EL (cell line): ENCODE results near the gene BABAM1.
"Not testable (repeated sequence)": the region's sequence is repeated elsewhere in the genome, so short reads cannot be mapped to it uniquely, and the experiment has no call there.

ENCODE experiments used
- DNase-seq: peaks from one replicate; pipeline ENCODE4 v3.0.0-alpha.2; 2016

The BABAM1 gene

DNA sequence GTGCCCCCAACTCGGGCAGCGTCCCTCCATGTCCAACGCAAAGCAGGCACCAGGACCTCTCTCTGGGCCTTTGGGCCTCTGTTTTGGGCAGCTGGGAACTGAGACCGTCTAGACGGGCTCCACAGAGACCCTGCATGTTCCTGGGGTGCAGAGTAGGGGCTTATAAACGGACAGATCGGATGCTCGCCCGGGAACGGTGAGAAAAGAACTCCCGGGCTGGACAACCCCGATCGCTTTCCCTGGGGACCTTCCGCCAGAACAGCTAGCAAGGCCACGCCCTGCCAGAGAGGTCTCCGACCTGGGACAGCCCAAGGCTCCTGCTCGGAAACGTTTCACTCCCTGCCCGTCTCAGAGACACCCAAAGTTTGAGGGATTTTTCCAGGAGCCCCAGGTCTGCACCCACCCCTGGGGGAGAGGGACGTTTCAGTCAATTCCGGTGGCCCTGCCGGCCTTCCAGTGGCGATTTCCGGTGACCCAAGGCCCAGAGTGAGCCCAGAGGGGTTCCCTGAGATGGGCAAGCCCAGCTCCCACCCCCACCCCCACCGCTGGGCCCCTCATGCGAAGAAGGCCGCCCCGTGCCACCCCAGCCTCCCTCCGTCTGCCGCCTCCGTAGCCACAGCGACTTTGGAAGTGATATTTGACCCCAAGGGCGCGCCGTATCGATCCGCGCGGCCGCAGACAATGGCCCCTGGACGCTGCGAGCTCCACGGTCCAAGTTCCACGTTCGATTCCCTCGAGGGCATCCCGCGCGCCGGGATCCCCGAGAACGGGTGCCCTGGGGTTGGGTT, 23.2 kb upstream of the BABAM1 start:
- DNase-seq = peak; percentile 53

DNA sequence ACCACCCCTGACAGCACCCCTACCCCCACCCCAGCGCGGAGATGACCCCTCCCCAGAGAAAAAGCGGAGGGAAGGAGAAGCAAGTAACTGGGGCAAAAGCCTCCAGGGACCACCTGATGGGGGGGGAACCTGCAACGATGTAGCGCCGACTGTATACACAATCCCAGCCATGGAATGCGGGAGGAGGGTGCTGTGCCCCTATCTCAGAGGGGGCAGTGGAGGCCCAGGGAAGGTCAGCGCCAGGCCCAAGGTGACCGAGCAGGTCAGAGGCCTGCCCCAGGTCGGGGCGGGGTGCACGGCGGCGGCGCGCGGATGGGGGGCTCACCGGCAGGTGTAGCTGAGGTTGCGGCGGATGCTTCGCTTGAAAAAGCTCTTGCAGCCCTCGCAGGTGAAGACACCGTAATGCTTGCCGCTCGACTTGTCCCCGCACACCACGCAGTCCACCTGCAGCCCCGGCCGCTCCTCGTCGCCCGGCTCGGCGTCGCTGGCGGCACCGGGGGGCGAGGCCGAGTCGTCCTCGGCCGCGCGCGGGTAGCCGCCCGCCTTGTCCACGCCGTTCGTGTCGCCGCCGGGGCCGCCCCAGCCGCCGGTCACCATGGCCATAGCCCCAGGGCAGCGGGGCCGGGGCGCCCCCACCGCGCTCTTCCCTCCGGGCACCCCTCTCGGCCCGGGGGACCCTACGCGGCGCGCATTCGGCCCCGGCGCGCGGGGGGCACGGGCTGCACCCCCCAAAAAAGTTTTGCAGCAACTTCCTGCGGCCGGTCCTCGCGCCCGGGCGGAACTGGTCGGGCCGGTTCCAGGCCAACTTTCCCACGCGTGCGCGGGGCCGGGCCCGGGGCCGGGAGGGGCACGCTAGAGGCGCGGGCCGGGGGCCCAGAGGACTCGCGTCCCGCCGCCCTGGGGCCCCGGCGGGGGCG, 22.4 kb upstream of the BABAM1 start:
- no peak for DNase-seq

DNA sequence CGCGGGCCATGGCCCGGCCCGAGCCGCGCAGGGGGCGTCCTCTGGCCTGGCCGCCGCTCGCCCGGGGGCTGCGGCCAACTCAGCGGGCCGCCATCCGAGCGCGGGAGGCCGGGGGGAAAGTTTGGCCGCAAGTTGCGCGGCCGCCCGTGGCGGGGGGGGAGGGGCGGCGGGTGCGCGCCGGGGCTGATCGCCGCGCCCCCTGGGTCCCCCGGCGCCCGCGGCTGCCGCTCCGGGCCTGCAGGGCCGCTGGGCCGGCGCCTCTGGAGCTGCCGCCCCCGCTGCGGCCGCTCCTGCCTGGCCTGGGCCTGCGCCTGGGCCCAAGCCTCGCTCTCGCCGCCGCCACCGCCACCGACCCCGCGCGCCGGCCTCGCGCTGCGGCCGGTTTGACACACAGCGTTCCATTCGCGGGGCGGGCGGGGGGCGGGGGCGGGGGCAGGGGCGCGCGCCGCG, 21.7 kb upstream of the BABAM1 start, which contains the start of gene NR2F6:
TSS of gene NR2F6 (minus strand) at position 385 of the 450 bp plus-strand sequence. CDS start 699 bp downstream, outside the sequence.
- no peak for DNase-seq

DNA sequence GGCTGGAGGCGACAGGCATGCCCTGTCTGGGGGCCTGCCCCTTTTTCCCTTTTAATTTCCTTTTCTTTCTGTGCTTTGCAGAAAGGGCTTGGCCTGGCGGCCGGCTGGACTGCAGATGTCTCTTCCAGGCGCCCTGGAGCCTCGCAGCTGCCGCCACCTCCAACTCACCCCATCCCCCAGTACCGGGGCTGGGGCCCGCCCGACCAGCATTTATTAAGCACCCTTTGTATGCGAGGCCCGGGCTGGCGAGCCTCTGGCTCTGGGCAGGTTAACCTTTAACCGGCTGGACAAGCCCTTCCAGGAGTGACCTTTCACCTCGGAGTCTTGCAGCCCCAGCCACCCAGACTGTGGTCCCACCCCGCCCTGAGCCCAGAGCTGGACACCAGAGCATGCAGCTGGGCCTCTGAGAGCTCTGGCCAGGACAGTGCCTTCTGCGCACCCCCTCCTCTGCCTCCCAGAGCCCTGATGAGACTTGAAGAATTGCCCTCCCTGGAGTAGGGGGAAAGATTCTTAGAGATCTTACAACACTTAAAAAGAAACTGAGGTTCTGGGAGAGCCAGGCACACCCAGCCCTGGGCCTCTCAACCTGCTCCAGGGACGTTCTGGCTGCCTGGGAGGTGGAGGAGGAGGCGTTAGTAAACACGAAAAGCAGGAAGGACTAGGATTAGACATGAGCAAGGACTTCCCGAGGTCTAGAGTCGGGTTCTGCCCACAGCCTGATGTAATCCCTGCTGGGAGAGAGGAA, 20.4 kb upstream of the BABAM1 start:
- DNase-seq = peak; percentile 45

DNA sequence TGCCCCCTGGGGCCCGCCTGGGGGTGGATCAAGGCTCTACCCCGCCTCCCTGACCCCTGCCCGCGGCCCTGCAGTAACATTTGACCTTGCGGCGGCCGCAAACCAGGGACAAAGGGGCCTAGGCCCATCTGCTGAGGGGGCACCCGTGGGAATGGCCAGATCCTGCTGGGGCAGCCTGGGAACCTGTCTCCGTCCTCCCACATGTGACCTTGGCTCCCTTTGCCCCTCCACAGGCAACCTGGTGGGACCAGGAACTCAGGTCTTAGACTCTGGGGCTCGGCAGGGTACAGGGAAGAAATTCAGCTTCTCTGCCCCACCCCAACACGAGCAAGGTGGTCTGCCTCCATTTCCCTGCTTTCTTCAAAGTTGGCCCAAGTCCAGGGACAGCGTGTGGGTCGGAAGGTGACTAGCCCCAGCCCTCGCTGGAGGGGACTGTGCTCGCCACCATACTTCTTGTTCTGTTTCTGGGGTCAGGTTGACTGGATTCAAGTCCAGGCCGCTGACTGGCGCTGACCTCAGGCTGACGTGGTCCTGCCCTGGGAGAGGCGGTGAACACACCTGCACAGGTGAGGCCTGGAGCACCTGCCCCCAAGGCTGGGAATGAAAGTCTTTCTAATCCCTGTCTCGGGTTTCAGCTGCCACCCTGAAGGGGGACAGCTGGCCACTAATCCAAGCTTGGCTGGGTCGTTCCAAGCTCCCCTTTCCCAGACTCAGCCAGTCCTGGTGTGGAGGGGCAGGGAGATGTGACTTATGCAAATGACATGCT, 19.0 kb upstream of the BABAM1 start:
- no peak for DNase-seq

DNA sequence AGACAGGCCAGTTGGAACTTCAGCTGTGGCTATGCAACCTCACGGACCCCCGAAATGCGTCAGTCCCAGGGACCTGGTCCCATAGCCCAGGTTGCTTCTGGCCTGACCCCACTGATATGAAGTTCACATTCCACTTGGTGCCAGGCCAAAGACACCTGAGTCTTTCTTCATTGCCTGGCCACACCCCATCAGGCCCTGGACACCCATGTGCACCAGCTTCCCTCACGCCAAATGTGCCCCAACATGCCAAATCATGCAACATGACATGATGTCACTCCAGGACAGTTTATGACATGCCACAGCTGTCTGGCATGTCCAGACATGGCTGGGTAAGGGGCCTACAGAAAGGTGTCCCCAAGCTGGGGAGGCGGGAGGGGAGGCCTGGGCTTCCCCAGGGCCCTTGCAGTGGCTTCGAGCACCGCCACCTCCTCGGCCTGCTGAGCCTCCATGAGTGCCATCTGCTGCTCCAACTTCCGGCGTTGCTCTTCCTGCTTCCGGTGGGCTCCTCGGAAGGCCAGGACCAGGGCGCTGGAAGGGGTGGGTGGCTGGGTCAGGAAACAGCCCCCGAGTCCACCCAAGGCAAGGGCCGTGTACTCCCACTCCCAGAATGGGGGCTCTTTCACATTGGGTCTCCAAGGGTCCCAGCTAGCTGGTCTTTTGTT, 17.2 kb upstream of the BABAM1 start:
- no peak for DNase-seq

DNA sequence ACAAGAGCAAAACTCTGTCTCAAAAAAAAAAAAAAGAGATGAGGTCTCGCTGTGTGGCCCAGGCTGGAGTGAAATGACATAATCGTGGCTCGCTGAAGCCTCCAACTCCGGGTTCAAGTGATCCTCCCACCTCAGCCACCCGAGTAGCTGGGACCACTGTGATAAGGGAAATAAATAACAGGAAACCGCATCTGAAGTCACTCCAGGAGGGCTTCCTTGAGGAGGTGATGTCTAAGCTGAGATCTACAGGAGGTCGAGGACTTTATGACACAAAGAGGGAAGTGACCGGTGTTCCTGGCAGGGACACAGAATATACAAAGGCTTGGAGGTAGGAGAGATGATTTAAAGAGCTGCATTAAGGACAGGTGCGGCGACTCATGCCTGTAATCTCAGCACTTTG, 12.6 kb upstream of the BABAM1 start:
- DNase-seq = no peak

DNA sequence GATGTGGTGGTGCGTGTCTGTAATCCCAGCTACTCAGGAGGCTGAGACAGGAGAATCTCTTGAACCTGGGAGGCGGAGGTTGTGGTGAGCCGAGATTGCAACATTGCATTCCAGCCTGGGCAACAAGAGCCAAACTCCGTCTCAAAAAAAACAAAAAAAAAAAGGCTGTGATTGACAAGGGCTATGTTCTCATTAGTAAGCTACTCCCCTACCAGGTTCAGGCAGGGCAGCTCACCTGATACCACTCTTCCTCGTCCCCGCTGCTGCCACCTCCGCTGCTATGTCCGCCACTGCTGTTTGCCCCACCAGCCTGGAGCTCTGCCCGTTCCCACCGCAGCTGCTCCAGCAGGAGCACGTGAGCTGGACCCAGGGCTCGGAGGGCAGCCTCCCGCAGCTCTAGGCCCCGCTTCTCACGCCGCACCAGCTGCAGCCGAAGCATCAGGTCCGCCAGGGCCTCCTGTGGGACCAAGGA, 12.1 kb upstream of the BABAM1 start:
- no peak for DNase-seq

DNA sequence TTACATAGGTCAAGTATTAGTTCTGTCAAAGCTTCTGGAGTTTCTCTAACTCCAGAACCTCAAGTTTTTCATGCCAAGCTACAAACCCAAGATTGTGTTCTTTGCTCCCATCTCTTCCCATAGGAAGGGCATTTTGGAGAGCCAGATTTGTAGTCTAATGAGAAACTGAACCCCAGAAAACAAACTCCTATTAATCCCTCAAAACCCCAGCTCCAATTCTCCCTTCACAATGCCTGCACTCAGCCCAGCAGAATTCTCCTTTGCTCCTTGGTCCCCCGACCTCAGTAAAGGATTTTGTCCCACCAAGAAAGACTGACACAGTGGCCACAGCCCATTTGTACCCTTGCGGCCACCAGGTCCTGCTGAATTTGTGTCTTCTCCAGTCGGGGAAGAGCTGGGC, 11.1 kb upstream of the BABAM1 start:
- DNase-seq = no peak

DNA sequence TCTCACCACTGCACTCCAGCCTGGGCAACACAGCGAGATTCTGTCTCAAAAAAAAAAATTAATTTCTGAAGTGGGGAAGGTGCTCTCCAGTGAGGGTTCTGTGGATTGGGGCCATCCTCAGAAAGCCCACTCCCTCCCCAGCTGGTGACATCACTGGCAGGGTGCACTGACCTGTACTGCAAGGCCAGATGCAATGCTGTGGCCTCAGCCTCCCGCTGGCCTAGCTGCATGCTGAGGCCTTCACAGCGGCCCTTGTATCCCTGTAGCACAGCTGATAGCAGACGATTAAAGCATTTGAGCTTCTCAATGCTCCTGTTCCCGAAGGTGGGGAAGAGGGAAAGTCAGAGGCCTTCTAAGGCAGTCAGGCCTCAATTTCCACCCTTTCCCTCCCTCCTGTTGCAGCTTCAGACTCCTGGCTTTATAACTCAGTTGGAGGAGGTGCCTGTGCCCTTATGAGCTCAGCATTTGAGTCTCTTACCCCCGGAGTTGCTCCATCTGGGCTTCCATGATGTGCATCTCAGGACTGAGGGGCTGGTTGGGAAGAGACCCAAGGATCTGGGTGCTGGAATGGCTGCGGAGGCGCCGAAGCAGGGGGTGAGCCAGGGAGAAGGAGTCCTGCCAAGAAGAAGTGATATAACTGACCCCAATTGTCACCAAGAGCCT, 8.0 kb upstream of the BABAM1 start:
- DNase-seq = peak; percentile 22

DNA sequence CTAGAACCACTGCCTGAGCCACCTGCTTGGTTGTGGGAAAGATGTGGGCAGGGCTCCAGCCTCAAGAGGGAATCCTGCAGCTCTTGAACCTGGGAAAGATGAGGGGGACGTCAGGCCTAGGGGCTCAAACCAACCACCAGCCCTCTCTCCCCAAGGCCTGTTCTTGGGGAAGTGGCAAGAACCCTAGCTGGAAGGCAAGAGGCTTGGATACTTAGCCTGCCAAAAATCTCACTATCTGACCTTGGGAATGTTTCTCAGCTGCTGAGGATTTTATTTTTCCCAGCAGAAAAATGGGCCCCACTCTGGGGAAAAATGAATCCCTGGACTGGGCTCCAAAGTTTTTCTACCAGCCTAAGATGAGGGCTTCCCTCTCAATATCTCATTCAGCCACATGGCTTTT, 7.3 kb upstream of the BABAM1 start:
- no peak for DNase-seq

DNA sequence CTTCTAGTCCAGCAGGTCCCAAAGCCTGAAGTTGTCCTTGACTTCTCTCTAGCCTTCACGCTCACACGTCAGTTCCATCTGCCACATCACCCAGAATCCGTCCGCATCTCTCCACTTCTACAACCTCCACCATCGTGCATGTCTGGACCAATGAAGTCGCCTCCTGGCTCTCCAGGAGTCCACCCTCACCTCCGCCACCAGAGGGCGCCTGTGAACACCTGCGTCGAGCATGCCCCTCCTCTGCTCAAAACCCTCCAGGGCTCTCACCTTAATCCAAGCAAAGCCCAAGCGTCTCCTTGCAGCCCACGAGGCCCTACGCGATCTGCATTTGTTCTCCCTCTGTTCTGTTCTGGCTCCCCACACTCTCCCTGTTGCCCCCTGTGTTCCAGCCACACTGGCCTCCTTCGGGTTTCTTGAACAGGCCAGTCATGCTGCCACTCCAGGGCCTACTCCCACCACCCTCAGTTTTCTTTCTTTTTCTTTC, 6.4 kb upstream of the BABAM1 start:
- DNase-seq = peak; percentile 78

DNA sequence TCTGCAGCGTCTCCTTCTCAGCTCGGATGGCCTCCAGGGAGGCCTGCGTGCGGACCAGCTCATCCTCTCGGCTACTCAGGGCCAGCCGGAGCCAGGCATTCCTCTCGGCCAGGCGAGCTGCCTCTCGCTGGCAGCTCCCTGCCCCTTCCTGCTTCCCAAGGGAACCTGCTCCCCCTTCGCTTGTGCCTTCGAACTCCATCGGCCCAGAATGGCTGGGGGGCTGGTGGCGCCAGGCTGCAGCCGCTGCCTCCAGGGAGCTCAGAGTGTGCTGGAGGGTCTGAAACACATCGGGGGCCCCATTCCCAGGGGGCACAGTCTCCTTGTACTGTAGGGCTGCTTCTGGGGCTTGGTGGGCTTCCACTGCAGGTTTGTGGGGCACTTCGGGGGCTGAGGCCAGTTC, 4.7 kb upstream of the BABAM1 start:
- DNase-seq = no peak

DNA sequence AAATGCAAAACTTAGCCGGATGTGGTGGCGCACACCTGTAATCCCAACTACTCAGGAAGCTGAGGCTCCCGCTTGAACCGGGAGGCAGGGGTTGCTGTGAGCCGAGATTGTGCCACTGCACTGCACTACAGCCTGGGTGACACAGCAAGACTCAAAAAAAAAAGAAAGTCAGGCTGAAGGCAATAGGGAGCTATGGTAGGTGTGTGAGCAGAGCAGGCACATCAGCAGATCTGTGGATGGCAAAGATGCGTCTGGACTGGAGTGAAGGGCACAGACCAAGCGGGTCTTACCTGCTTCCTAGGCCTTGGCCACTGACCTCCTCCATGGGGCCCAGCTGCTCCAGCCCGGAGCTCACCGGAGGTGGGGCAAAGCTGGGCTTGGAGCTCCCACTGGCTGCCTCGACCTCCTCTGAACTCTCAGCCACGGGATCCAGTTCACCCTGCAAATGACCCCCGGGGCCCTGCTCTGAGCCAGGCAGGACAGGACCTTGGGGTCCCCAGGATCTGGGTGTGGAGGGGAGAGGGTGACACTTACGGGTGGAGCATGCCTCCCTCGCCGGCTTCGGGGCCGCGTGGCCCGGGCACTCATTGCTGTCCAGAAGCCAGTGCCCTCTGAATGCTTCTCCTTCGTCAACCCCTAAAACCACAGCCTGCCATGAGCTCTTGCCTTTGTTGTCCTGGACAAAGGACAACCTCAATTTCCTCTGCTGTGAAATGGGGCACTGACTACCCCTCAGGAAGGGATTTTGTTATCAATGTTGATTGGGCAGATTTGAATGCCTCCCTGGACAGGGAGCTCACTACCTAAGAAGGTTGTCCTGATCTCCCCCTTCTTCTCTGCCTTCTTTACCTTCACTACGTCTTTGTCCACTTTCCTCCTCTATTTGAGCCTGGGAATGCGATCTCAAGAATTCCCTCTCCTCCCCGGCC, 3.3 kb upstream of the BABAM1 start:
- no peak for DNase-seq

DNA sequence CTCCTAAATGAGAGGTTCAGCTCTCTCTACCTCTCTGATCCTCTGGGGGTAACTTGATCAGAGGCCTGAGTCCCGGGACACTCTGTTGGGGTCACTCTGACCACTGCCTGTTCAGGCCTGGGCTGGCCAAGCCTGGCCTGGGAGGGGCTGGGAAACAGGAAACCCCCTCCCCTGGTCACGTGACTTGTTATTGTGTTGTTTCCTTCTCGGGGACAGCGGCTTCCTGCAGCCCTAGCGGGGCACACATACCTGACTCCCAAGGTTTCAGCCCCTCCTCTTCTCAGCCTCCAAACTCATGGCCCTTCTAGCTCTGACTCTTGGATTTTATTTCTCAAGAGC, 2.6 kb upstream of the BABAM1 start, which contains the start of gene USHBP1:
TSS of gene USHBP1 (minus strand) at position 105 of the 339 bp plus-strand sequence. CDS start 446 bp downstream, outside the sequence.
- DNase-seq = no peak

DNA sequence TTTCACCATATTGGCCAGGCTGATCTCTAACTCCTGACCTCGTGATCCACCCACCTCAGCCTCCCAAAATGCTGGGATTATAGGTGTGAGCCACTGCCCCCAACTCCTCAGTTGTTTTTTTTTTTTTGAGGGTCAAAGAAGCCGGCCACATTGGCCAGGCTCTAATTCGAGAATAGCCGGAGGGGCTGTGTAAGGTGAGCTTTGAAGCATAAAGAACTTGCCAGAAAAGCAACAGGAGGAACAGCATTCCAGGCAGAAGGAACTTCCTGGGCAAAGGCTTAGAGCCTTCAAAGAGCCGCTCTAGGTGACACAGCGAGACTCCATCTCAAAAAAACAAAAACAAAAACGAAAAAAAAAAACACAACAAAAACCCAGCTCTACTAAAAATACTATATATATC, 1.2 kb upstream of the BABAM1 start:
- DNase-seq = no peak

DNA sequence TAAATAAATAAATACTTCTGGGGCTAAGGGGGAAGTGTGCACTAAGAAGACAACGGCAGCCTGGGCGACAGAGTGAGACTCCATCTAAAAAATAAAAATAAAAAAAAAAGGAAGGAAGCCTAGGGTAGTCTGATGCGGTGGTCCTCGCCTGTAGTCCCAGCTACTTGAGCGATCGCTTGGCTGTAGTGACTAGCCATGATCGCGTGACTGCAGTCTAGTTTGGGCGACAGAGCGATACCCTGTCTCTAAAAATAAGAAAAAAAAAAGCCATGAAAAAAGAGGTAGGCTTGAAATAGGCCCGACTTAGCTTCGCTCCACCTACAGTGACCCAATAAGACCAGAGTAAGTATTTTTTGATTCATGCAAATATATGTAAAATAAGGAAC, 661 bp upstream of the BABAM1 start:
- no peak for DNase-seq

DNA sequence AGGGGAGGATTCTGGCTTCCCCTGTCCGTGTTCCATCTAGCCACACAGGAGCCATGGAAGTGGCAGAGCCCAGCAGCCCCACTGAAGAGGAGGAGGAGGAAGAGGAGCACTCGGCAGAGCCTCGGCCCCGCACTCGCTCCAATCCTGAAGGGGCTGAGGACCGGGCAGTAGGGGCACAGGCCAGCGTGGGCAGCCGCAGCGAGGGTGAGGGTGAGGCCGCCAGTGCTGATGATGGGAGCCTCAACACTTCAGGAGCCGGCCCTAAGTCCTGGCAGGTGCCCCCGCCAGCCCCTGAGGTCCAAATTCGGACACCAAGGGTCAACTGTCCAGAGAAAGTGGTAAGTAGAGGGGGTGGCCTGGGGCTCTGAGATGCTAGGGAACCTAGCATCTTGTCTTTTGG, 1.5 kb downstream of the BABAM1 start:
- DNase-seq = no peak

DNA sequence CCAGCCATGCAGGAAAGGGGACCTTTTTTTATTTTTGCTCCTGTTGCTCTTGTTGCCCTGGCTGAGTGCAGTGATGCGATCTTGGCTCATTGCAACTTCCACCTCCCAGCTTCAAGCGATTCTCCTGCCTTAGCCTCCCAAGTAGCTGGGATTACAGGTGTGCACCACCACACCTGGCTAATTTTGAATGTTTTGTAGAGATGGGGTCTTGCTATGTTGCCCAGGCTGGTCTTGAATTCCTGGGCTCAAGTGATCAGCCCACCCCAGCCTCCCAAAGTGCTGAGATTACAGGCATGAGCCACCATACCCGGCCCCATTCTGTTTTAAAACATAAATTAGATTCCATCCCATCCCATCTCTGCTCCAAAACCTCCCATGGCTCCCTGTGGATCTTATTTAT, 7.6 kb downstream of the BABAM1 start:
- DNase-seq = not testable (repeated sequence)
